PFSK-1 (cell line): ENCODE results near the gene IL36A.

ENCODE experiments used
- FOXP2 ChIP-seq: optimal IDR thresholded peaks from 2 replicates; pipeline ENCODE3; 2011; ENCODE audit warnings: borderline replicate concordance, control low read depth, inconsistent platforms; ENCODE audit not compliant: insufficient read depth; ENCODE audit errors: extremely low read length, extremely low read depth
- POLR2AphosphoS5 ChIP-seq: IDR thresholded peaks from 2 replicates; pipeline ENCODE4 v1.6.1; 2012; ENCODE audit warnings: low read depth, mild to moderate bottlenecking, control low read depth, low read length, moderate library complexity
- SIN3A ChIP-seq: IDR thresholded peaks from 2 replicates; pipeline ENCODE4 v1.6.1; 2012; ENCODE audit warnings: mild to moderate bottlenecking, low read length, moderate library complexity, borderline replicate concordance; ENCODE audit not compliant: insufficient read depth
- TAF1 ChIP-seq: IDR thresholded peaks from 2 replicates; pipeline ENCODE4 v1.6.1; 2012; ENCODE audit warnings: low read length, control low read depth, borderline replicate concordance; ENCODE audit not compliant: insufficient read depth
- TF ChIP-seq, protein P1 (sequence below), 2 experiments: IDR thresholded peaks; 2 replicates each; pipeline versions ENCODE4 v1.6.1 to v1.8.0; 2011 to 2012; ENCODE audit warnings: low read depth in 2 of 2, low read length in 2 of 2, control low read depth in 1 of 2, inconsistent platforms in 1 of 2, mild to moderate bottlenecking in 1 of 2, moderate library complexity in 1 of 2; ENCODE audit not compliant: insufficient read depth in 1 of 2

The IL36A gene

GRCh38 chr2:113012436-113013335, 7.4 kb downstream of the IL36A start:
- TF ChIP-seq FOXP2, result no peak
- TF ChIP-seq, protein P1, sequence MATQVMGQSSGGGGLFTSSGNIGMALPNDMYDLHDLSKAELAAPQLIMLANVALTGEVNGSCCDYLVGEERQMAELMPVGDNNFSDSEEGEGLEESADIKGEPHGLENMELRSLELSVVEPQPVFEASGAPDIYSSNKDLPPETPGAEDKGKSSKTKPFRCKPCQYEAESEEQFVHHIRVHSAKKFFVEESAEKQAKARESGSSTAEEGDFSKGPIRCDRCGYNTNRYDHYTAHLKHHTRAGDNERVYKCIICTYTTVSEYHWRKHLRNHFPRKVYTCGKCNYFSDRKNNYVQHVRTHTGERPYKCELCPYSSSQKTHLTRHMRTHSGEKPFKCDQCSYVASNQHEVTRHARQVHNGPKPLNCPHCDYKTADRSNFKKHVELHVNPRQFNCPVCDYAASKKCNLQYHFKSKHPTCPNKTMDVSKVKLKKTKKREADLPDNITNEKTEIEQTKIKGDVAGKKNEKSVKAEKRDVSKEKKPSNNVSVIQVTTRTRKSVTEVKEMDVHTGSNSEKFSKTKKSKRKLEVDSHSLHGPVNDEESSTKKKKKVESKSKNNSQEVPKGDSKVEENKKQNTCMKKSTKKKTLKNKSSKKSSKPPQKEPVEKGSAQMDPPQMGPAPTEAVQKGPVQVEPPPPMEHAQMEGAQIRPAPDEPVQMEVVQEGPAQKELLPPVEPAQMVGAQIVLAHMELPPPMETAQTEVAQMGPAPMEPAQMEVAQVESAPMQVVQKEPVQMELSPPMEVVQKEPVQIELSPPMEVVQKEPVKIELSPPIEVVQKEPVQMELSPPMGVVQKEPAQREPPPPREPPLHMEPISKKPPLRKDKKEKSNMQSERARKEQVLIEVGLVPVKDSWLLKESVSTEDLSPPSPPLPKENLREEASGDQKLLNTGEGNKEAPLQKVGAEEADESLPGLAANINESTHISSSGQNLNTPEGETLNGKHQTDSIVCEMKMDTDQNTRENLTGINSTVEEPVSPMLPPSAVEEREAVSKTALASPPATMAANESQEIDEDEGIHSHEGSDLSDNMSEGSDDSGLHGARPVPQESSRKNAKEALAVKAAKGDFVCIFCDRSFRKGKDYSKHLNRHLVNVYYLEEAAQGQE (IDR thresholded peaks at IDR 0.05; ENCODE audit: insufficient read depth in 1 of 2, low read depth in 2 of 2, low read length in 2 of 2), result no peak
- no peak for TF ChIP-seq SIN3A
- TF ChIP-seq TAF1, result no peak
- no peak for TF ChIP-seq POLR2AphosphoS5

DNA sequence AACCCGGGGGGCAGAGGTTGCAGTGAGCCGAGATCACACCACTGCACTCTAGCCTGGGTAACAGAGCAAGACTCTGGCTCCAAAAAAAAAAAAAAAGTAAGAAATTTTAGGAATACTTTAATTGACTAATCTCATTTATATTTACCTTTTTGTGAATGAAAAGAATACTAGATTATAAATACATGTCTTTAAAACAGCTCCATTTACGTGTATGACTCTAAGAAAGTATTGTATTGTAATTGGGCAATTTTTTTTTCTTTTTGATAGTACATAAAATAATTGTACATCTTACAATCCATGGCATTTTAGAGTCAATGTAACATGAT, 8.0 kb downstream of the IL36A start:
- TF ChIP-seq TAF1 (no peak), SIN3A (no peak), FOXP2 (no peak), POLR2AphosphoS5 (no peak)
- TF ChIP-seq, protein P1 (IDR thresholded peaks at IDR 0.05; ENCODE audit: insufficient read depth in 1 of 2, low read depth in 2 of 2, low read length in 2 of 2), result no peak

DNA sequence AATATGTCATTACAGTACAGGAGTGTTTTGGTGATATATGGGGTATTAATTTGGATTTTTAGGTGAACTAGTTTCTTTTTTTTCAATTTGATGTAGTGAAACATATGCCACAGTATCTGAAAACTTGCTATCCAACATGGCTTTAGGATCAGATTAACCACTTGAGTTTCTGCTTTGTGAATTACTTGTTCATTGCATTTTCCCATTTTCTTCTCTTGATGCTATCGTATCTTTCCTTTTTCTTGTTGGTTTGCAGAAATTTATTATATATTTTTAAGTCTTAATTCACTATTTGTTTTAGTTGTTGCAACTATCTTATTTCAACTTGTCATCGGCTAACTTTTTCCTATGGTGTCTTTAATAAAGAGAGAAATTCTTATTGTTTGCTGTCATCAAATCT, 8.8 kb downstream of the IL36A start:
- no peak for TF ChIP-seq POLR2AphosphoS5
- TF ChIP-seq, protein P1 (IDR thresholded peaks at IDR 0.05; ENCODE audit: insufficient read depth in 1 of 2, low read depth in 2 of 2, low read length in 2 of 2), result no peak
- no peak for TF ChIP-seq TAF1
- TF ChIP-seq SIN3A, result no peak
- no peak for TF ChIP-seq FOXP2

DNA sequence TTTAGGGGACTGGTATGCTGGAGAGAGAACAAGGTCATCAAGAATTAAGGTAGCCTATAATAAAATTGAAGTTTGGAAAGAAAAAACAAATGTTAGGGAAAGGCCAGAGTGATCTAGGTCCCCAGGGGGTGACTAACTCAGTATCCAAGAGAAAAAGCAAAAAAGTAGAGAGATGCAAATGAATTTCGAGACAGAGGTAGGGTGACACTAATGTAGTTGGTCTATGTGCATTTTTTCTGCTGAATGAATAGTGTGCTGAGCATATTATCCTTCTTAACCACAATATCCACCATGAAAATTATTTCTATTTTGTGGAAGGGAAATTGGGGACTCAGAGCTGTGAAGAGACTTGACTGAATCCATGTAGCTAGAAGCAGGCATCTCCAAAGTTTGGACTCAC, 9.8 kb downstream of the IL36A start:
- TF ChIP-seq TAF1, result no peak
- TF ChIP-seq POLR2AphosphoS5, result no peak
- TF ChIP-seq SIN3A, result no peak
- TF ChIP-seq, protein P1 (IDR thresholded peaks at IDR 0.05; ENCODE audit: insufficient read depth in 1 of 2, low read depth in 2 of 2, low read length in 2 of 2), result no peak
- TF ChIP-seq FOXP2, result no peak

- no peak for TF ChIP-seq SIN3A
Observed at GRCh38 chr2:113015655-113016054, 10.4 kb downstream of the IL36A start.
